Measurements from ENCODE around the gene IL23A. TPM values are rescaled to one million over a fixed set of nuclear protein-coding genes. Genes with fewer than 3 reads are reported as not detected.

Gene IL23A
- total and polyA plus RNA-seq, 2 of the 13 experiments (the other 11 are each of a cell fraction or from before 2014, with no cell fraction given): 0.33 to 0.35 TPM

DNA sequence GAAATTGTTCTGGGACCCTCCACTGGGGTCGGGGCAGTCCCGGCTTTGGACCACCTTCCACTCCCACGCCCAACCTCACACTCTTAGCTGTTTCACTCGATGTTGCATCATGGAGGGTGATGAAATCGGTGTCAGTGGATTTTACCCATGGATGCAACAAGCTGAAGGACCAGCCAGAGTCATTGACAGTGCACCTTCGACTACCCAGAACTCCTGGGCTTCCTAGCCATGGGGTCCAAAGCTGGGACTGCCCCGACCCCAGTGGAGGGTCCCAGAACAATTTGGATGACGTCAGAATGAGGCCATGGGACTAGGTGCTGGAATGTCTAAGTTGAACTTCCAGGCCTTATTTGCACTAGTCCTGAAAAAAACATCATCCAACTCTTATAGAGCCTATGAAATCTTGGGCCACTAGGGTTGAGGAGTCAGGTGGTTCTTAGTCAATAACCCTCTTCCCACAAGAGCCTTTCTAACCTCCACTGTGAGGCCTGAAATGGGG, 882 bp upstream of the IL23A start (continued):
- TF ChIP-seq HMG20B (CRISPR knock-in tag; conservative IDR thresholded peaks at IDR 0.05): no peak
- TF ChIP-seq ZNF883 (CRISPR knock-in tag; IDR thresholded peaks at IDR 0.05; ENCODE audit: not compliant biosample characterization): no peak
- no peak for TF ChIP-seq NCOA5 (CRISPR knock-in tag; IDR thresholded peaks at IDR 0.05)
- no peak for TF ChIP-seq BRD4 (CRISPR knock-in tag; IDR thresholded peaks at IDR 0.05)
- TF ChIP-seq, protein P1, sequence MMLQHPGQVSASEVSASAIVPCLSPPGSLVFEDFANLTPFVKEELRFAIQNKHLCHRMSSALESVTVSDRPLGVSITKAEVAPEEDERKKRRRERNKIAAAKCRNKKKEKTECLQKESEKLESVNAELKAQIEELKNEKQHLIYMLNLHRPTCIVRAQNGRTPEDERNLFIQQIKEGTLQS (CRISPR knock-in tag; IDR thresholded peaks at IDR 0.05): peak; percentile 64; the same call in 1 of the 2 replicates
- TF ChIP-seq, protein P2, sequence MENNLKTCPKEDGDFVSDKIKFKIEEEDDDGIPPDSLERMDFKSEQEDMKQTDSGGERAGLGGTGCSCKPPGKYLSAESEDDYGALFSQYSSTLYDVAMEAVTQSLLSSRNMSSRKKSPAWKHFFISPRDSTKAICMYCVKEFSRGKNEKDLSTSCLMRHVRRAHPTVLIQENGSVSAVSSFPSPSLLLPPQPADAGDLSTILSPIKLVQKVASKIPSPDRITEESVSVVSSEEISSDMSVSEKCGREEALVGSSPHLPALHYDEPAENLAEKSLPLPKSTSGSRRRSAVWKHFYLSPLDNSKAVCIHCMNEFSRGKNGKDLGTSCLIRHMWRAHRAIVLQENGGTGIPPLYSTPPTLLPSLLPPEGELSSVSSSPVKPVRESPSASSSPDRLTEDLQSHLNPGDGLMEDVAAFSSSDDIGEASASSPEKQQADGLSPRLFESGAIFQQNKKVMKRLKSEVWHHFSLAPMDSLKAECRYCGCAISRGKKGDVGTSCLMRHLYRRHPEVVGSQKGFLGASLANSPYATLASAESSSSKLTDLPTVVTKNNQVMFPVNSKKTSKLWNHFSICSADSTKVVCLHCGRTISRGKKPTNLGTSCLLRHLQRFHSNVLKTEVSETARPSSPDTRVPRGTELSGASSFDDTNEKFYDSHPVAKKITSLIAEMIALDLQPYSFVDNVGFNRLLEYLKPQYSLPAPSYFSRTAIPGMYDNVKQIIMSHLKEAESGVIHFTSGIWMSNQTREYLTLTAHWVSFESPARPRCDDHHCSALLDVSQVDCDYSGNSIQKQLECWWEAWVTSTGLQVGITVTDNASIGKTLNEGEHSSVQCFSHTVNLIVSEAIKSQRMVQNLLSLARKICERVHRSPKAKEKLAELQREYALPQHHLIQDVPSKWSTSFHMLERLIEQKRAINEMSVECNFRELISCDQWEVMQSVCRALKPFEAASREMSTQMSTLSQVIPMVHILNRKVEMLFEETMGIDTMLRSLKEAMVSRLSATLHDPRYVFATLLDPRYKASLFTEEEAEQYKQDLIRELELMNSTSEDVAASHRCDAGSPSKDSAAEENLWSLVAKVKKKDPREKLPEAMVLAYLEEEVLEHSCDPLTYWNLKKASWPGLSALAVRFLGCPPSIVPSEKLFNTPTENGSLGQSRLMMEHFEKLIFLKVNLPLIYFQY (CRISPR knock-in tag; IDR thresholded peaks at IDR 0.05; ENCODE audit: borderline replicate concordance): no peak
- no peak for TF ChIP-seq ZMYM3 (CRISPR knock-in tag; IDR thresholded peaks at IDR 0.05)
- TF ChIP-seq ZNF33A (CRISPR knock-in tag; IDR thresholded peaks at IDR 0.05; ENCODE audit: borderline replicate concordance): no peak
- TF ChIP-seq SIN3A (IDR thresholded peaks at IDR 0.05; ENCODE audit: borderline replicate concordance, low read depth, low read length): no peak

DNA sequence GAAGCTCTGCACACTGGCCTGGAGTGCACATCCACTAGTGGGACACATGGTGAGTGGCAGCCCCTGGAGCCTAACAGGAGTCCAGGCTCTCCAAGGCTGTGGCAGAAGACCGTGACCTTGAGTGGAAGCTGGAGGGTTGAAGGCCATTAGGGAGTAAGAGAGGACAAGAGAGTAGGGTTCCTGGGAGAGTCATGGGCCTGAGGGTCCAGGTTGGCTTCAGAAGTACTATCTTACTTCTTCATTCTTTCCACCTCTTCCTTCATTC, 406 bp downstream of the IL23A start:
- no peak overlapping the region for H3K4me2 ChIP-seq (ENCODE audit: low read depth, low read length)
- no peaks in the 10 kb centered on the region for H4K20me1 ChIP-seq (ENCODE audit: insufficient read depth, low read length)
- WGBS (ENCODE audit: low lambda C conversion rate): 77% methylated on average over 1 of the region's 1 CpG
- ATAC-seq (no peak), DNase-seq (ENCODE audit: low spot score) (no peak), FAIRE-seq (no peak)
- H3K4me1 ChIP-seq (ENCODE audit: insufficient read depth, low read length): peaks cover 45% of the 10 kb centered on the region
- BruUV-seq (replicated peaks): no TSS peak
- no peaks in the 10 kb centered on the region; a peak in 1 of 5 replicates for H3K27me3 ChIP-seq (ENCODE audit: control insufficient read depth in 1 of 2, insufficient read depth in 2 of 2, low read length in 2 of 2)
- H3K9me3 ChIP-seq (ENCODE audit: low read length): no peaks in the 10 kb centered on the region
- intact Hi-C loops (cut with micrococcal nuclease; ENCODE audit: unreplicated experiment): no loop called here
- no peak overlapping the region for H2AFZ ChIP-seq (ENCODE audit: low read length)
- H3K79me2 ChIP-seq (ENCODE audit: insufficient read depth, low read length): no peaks in the 10 kb centered on the region
- ChIA-PET CTCF (ENCODE audit: low intra/inter-chr PET ratio, low total read pairs) (no interaction called here), POLR2A (interaction anchor here (1.5 to 3.3 kb wide), 4 partner anchors 21 to 72 kb away, joined by 5 to 20 read pairs (median 8); partner anchors contain the start of genes APOF, CNPY2, COQ10A and STAT2)
- no peak overlapping the region for H3K27ac ChIP-seq (ENCODE audit: extremely low read length, insufficient read depth, low read length)
- H3K36me3 ChIP-seq (replicated peaks in 1 of 2; ENCODE audit: control insufficient read depth in 1 of 2, insufficient read depth in 2 of 2, low read length in 2 of 2): peaks cover 2 to 17% of the 10 kb centered on the region in 2 experiments
- no peak overlapping the region for H3K9ac ChIP-seq (ENCODE audit: insufficient read depth, low read depth, low read length)
- in situ Hi-C loops (cut with HindIII; ENCODE audit: extremely low pct_ligation_motif_present, low pct_unique_long_range_greater_than_20kb): no loop called here
- H3K4me3 ChIP-seq (replicated peaks in 1 of 3; ENCODE audit: insufficient read depth in 1 of 3, low read depth in 2 of 3, low read length in 3 of 3): no peak overlapping the region
- TF ChIP-seq, protein P3, sequence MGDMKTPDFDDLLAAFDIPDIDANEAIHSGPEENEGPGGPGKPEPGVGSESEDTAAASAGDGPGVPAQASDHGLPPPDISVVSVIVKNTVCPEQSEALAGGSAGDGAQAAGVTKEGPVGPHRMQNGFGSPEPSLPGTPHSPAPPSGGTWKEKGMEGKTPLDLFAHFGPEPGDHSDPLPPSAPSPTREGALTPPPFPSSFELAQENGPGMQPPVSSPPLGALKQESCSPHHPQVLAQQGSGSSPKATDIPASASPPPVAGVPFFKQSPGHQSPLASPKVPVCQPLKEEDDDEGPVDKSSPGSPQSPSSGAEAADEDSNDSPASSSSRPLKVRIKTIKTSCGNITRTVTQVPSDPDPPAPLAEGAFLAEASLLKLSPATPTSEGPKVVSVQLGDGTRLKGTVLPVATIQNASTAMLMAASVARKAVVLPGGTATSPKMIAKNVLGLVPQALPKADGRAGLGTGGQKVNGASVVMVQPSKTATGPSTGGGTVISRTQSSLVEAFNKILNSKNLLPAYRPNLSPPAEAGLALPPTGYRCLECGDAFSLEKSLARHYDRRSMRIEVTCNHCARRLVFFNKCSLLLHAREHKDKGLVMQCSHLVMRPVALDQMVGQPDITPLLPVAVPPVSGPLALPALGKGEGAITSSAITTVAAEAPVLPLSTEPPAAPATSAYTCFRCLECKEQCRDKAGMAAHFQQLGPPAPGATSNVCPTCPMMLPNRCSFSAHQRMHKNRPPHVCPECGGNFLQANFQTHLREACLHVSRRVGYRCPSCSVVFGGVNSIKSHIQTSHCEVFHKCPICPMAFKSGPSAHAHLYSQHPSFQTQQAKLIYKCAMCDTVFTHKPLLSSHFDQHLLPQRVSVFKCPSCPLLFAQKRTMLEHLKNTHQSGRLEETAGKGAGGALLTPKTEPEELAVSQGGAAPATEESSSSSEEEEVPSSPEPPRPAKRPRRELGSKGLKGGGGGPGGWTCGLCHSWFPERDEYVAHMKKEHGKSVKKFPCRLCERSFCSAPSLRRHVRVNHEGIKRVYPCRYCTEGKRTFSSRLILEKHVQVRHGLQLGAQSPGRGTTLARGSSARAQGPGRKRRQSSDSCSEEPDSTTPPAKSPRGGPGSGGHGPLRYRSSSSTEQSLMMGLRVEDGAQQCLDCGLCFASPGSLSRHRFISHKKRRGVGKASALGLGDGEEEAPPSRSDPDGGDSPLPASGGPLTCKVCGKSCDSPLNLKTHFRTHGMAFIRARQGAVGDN (CRISPR knock-in tag; IDR thresholded peaks at IDR 0.05): peak; percentile 18; the same call in 1 of the 2 replicates
- TF ChIP-seq ZNF546 (CRISPR knock-in tag; conservative IDR thresholded peaks at IDR 0.05): no peak
- TF ChIP-seq, protein P4, sequence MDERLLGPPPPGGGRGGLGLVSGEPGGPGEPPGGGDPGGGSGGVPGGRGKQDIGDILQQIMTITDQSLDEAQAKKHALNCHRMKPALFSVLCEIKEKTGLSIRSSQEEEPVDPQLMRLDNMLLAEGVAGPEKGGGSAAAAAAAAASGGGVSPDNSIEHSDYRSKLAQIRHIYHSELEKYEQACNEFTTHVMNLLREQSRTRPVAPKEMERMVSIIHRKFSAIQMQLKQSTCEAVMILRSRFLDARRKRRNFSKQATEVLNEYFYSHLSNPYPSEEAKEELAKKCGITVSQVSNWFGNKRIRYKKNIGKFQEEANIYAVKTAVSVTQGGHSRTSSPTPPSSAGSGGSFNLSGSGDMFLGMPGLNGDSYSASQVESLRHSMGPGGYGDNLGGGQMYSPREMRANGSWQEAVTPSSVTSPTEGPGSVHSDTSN (CRISPR knock-in tag; IDR thresholded peaks at IDR 0.05): peak; percentile 34; the same call in 1 of the 2 replicates

Data from HepG2 (cell line).